DMS53 (cell line): ENCODE results near the gene CCDC148.

Experiments used
- DNase-seq: peaks from one replicate; lab custom pipeline; 2025; lab: John Stamatoyannopoulos, UW

Gene CCDC148

GRCh38 chr2:158212301-158212700 lies 244.3 kb downstream of the CCDC148 start:
- no peak for DNase-seq

- peak; percentile 19 for DNase-seq
These were observed 245.1 kb downstream of the CCDC148 start for GRCh38 chr2:158211502-158211901.

- DNase-seq, result no peak
These were observed 249.2 kb downstream of the CCDC148 start for GRCh38 chr2:158207354-158207753.

- peak; percentile 82 for DNase-seq
These were observed 251.3 kb downstream of the CCDC148 start for GRCh38 chr2:158205215-158205614.

GRCh38 chr2:158204741-158205165 lies 251.8 kb downstream of the CCDC148 start:
- peak; percentile 71 for DNase-seq

- peak; percentile 54 for DNase-seq
These were observed 254.3 kb downstream of the CCDC148 start for GRCh38 chr2:158202161-158202815.

GRCh38 chr2:158199928-158200650 lies 256.5 kb downstream of the CCDC148 start:
- no peak for DNase-seq

- peak; percentile 76 for DNase-seq
These were observed 258.6 kb downstream of the CCDC148 start for GRCh38 chr2:158197940-158198339.

GRCh38 chr2:158194229-158194628 lies 262.3 kb downstream of the CCDC148 start:
- DNase-seq, result no peak

GRCh38 chr2:158192515-158193443 lies 263.8 kb downstream of the CCDC148 start:
- no peak for DNase-seq

- DNase-seq, result peak; percentile 37
These were observed 265.3 kb downstream of the CCDC148 start for GRCh38 chr2:158191076-158191895.

GRCh38 chr2:158189526-158189925 lies 267.0 kb downstream of the CCDC148 start:
- DNase-seq, result peak; percentile 84

- no peak for DNase-seq
These were observed 268.6 kb downstream of the CCDC148 start for GRCh38 chr2:158187908-158188307.

- DNase-seq, result peak; percentile 36
These were observed 271.8 kb downstream of the CCDC148 start for GRCh38 chr2:158184556-158185343.

- DNase-seq, result no peak
These were observed 272.6 kb downstream of the CCDC148 start for GRCh38 chr2:158184001-158184400.

GRCh38 chr2:158182676-158183295 lies 273.8 kb downstream of the CCDC148 start:
- DNase-seq, result no peak

GRCh38 chr2:158181171-158181570 lies 275.4 kb downstream of the CCDC148 start:
- peak; percentile 90 for DNase-seq

- peak; percentile 58 for DNase-seq
These were observed 276.9 kb downstream of the CCDC148 start for GRCh38 chr2:158179660-158180059.

- DNase-seq, result no peak
These were observed 277.9 kb downstream of the CCDC148 start for GRCh38 chr2:158178646-158179045.

- DNase-seq, result no peak
These were observed 281.6 kb downstream of the CCDC148 start for GRCh38 chr2:158174956-158175355.
